ENCODE results near the gene CPHXL2.

Gene CPHXL2

DNA sequence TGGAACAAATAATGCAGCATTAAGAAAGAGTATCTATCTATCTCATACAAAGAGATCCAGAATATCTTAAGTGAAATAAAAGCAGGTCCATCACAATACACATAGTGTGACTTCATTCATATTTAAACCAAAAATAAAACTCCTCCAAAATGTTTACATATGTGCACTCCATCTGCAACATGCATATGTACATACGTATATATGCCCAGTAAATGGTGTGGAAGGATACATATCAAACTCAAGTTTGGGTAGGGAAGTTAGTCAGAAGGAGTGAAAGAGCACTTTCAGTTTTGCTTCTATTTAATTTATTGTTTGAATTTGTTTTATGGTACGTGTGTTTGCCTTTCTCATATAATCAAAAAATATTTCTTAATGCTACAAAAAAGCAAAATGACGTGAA is 41.8 kb downstream of the CPHXL2 start:
- no peak for DNase-seq

DNA sequence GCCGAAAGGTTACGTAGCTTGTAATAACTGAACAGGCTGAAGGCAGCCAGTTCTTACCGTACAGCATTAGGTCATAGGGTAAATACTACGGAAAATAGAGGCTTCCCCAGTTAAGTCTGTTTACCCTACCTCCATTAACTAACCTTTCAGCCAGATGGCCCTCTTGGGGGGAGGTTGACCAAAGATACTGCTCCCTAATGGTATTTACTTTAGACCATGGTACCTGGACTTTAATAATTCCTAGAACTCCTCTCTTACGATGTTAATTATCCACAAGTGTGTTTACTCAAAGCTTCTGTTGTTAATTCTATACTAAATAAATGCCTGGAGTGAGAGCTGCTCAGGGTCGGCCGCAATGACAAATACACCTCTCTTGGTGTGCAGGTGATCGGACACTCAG is 44.0 kb downstream of the CPHXL2 start:
- DNase-seq = no peak

DNA sequence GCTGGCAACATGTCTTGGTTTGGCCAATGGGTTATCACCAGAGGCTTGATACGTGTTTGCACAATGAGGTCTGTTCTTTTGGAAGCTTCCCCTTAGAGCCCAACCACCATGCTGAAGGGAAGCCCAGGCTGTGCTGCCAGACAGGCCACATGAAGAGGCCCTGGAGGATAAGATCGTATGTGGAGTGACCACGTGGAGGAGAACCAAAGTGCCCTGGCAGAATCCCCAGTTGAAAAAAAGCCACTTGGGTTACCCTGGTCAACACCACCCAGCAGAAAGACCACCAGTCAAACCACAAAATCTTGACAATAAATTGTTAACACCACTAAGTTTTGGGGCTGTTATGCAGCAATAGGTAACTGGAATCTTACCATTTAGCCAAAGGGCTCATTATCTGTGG is 46.8 kb downstream of the CPHXL2 start:
- no peak for DNase-seq

DNA sequence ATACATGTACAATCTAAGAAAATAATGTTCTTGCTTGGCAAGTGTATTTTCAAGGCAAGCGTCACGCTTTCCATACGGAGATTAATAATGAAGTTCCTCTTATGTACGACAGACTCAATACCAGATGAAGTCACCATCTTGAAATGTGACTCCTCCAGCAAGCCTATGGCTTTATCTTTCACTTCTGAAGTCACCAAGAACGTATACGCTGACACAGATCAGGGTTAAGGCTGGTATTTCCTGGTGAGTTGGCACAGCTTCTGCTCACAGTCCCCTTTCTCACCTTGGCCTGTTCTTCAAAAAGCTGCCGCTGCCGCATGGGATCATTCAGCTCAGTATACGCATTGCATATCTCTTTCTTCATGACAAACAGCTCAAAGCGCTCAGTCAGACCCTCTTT is 47.7 kb downstream of the CPHXL2 start:
- DNase-seq = no peak

DNA sequence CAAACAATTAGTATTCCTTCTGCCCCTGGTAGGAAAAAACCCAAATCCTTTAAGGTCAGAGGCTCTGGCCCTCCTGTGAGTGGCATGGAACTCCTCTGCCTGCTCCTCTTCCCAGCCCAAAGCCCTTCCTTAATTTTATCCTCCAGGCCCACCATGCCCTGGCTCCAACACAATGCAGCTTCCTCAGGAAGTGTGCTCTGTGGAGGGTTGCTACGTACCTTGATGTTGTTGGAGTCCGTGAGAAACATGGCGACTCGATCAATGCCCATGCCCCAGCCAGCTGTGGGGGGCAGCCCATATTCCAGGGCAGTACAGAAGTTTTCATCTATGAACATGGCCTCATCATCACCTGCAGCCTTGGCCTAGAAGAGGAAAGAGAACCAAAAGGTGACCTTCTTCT is 48.5 kb downstream of the CPHXL2 start:
- DNase-seq = no peak

DNA sequence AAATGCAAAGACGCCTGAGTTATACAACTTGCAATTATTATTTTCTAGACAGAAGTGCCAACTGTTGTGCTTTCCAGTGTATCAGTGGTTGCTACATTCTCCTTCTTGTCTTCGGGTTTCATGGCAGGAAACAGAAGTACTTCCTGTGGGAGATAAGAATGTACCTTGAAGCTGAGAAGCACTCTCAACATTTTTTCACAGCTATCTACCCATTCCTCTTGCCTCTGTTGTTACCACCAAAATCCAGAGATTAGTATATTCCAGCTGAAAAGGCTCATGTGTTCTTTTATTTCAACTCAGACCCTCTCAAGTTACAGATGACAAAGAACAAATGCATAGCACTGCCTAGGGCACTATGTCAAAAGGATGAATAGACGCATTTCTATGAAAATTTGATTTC is 49.0 kb downstream of the CPHXL2 start:
- no peak for DNase-seq

DNA sequence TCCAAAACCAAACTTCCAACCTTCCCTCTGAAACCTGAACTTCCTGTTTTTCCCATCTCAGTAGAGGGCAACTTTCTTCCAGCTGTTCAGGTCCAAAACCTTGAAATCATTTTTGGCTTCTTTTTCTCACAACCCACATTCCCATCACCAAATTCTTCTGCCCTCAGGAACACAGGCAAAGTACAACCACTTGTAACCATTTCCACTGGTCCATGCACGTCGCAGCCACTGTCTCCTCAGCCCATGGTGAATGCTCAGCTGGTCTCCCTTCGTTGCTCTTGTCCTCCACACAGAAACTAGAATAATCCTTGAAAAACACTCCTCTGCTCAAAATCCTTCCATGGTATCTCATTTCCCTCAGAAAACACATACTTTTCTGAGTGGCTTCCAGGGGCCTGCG is 50.0 kb downstream of the CPHXL2 start:
- DNase-seq = no peak

DNA sequence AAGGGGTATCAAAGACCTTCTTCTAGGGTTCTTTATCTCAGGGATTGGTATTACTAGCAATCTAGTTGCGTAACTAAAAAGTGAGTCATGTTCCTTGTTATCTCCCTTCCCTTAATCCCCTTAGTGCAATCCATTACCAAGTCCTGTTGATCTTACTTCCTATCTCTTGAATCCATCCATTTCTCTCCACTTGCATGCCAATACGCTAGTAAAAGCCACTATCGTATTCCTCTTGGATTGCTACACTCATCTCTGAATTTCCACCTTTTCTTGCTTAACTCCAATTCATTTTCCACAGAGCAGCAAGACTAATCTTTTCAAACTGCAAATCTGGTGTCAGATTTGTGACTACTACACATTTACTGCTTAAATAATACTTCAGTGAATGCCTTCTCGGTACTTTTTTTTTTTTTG is 51.9 kb downstream of the CPHXL2 start:
- no peak for DNase-seq

DNA sequence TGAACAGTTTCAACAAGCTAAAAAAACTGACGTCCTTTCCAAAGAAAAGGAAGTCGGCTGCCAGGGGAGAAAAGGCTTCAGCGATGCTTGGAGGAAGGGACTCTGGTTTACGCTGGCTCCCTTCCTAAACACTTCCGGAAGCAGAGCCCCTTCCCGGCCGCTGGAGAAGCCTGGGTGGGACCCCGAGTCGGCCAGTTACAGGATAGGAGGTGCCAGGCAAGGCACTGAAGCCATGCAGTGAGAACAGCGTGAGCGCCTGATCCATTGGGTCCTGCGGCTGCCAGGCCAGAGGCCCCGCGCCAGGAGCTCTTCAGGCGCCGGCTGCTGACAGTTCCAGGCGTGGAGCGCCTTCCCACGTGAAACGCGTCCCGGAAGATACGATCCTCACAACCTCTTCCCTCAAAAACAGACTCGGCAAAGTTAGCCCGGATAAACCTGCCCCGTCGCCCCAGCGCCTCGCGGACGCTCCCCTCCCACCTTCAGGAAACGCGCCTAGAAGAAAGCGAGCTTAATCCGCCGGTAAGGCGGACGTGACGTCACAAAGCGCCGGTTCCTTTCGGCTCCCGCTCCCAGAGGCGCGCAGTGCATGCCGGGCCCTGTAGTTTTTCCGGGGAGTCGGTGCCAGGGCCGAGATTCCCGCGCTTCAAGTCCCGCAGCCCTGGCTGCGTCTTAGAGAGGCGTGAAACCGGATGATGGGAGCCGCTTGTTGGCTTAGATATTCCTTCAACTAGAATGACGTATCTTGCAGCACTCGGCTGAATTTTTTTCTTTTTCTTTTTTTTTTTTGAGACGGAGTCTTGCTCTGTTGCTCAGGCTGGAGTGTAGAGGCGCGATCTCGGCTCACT is 53.8 kb downstream of the CPHXL2 start, which contains the start of gene ADAT1:
Gene ADAT1 (minus strand): TSS at position 521 of the 845 bp plus-strand sequence. CDS start 2,482 bp downstream, outside the sequence.
- DNase-seq = peak; percentile 94

DNA sequence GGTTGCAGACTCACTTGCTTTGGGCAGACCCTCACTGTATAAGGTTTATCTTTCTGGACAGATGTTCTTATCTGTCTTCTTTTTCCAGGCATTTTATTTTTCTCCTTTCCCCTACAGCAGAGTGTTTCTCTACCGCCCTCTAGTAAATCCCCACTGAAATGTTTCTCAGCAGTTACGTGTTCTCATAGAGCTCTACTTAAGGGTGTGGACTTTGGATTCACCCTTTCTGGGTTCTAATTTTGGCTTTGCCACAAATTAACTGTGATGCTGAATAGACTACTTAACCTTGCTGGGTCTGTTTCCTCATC is 55.7 kb downstream of the CPHXL2 start:
- DNase-seq = no peak

DNA sequence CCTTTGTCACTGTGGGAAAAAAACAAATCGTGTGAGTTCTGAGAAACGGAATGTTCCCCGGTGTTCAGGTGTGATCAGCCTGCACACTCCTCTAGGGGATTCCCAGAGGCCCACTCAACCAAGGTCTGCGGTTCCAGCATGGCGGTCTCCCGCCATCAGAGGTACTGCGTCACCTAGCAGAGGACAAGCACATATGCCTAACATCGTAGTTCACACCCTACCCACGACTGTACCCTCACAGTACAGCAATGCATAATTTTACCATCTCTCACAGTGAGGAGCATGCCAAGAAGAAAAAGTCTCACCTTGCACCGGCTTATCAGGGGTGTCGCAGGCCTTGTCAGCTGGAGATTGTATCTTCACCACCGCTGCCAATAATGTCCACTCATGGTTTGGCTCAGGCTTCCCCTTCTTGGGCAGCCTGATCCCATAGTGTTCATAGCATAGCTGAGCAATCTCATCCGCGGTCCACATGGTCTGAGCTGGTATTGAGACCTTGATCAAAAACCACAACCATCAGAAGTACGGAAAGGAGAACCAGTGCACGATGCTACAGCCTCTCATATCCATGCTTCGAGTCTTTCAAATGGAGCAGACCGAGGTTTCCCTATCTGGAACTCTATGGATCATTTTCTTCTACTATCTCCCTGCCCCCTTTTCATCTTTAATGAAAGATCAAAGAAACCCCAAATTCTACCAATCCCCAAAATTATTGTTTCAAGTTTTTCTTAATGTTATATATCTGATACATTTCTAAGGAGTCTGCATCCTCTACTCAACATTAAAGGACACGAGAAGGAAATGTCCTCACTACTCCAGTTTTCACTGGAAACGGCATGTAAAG is 56.3 kb downstream of the CPHXL2 start:
- DNase-seq = no peak

DNA sequence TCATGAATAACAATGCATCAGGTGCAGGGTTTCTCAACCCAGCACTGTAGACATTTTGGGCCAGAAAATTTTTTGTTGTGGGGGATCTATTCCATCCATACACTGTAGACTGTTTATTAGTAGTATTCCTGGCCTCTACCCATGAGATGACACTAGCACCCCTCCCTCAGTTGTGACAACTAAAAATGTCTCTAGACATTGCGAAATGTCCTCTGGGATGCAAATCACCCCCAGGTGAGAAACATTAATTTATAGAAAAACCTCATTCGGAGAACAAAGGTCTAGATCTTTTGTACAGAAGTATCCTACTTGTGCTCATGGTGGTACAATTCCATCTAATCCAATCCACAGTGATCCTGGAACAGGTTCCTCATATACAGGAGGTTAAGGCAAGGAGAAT is 58.0 kb downstream of the CPHXL2 start:
- DNase-seq = no peak

DNA sequence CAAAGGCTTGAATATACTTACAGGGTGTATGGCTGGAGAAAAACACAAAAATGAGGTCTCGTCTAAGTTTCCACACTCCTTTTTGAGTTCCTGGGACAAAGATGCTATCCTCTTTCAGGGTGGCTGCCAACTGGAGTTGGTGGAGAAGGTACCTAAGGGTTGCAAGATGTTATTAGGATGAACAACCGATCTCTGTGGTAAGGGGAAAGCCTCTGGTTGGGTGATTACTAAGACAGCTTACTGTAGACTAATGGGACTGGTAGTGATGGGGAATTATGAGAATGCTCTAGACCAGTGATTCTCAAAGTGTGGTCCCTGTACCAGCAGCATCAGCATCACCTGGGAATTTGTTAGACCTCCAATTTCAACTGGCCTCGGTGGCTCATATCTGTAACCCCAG is 59.7 kb downstream of the CPHXL2 start:
- no peak for DNase-seq

DNA sequence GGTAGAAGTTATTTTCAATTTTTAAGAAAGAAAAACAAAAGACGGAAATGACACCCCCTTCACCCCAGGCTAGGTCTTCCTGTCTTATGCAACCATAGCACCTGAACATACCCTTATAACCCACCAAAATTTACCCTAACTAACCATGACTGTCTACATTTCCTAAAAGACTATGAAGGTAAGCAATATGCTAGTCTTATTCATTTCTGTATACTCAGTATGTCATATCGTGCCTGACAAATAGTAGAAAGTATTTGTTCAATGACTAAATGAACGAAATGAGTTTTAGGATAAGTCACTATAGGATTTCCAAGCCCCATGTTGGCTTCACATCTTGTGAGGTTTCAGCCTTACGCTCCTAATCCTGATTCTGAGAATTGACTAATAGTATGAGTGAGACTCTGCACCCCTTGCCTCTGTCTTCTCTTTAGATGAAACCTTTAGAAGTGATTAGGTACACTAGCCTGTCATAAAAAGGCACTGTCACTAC is 60.2 kb downstream of the CPHXL2 start:
- no peak for DNase-seq

DNA sequence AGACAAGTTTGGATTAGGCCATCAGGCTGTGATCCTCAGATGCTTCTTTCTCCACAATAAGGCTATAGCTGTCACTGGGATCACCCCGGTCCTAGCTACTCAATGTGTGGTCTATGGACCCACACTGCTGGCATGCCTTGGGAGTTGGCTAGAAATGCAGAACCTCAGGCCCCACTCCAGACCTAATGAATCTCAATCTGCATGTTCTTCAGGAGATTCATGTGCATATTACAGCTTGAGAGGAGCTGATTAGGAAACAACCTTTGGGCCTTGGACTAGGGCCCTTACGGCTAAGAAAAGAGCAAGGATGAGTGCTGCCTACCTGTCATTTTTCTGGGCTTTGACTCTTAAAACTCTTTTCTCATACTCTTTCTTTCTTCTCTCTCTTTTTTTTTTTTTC is 61.2 kb downstream of the CPHXL2 start:
- DNase-seq = no peak

DNA sequence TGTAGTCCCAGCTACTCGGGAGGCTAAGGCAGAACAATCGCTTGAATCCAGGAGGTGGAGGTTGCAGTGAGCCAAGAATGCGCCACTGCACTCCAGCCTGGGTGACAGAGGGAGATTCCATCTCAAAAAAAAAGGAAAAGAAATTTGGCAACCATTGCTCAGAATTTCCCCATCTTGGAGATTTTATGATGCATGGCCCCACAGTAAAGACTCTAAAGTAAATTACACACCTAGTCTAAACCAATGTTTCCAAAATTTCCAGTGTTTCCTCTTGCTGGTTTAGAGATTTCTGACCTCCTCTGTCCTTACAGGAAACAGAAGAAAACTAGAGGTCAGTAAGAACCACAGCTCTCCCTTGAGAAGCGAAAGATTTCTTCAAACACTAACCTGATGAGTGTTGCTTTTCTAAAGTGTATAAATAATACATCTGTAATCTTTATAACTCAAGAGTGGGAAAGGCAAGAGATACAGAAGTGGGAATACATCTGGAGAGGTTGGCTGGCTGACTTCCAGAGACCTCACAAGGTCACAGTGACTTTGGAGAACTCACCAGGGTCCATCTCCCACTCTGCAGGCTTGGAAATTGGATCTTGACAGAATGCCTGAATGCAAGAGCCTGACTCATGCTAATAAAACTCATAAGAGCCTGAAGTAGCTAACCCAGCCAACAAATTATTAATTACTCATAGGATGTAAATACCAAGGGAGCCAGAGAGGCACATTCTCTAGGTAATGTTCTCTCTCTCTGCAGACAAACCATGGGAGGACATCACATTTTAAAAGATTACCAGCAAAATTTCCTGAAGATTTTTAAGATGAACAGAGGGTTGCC is 62.5 kb downstream of the CPHXL2 start:
- no peak for DNase-seq

Data from DMS 273 treated with DMSO at 0.1 percent for 48 hours (cell line).